GM12878 (cell line): ENCODE measurements around the gene FHL2.

ENCODE experiments used
- ATF3 ChIP-seq: IDR thresholded peaks from 2 replicates; pipeline ENCODE4 v1.6.1; 2011; ENCODE audit warnings: low read depth, mild to moderate bottlenecking, low read length, moderate library complexity, borderline replicate concordance; ENCODE audit errors: extremely low read depth
- E2F4 ChIP-seq: IDR thresholded peaks from 2 replicates; pipeline ENCODE4 v1.6.1; 2012; ENCODE audit warnings: low read depth, low read length, improper control_type of control experiment
- ESRRA ChIP-seq: IDR thresholded peaks from 2 replicates; pipeline ENCODE4 v1.6.1; 2012; ENCODE audit warnings: mild to moderate bottlenecking, low read length, improper control_type of control experiment
- POLR2AphosphoS5 ChIP-seq: IDR thresholded peaks from 2 replicates; pipeline ENCODE4 v1.6.1; 2011; ENCODE audit warnings: mild to moderate bottlenecking, low read length, inconsistent platforms
- POU2F2 ChIP-seq: IDR thresholded peaks from 3 replicates; pipeline ENCODE4 v1.6.1; 2011; ENCODE audit warnings: low read depth, mild to moderate bottlenecking, low read length, borderline replicate concordance

GRCh38 chr2:105373344-105373781 lies 25.5 kb downstream of the FHL2 start:
- no peak for TF ChIP-seq POLR2AphosphoS5
- TF ChIP-seq ATF3: no peak
- TF ChIP-seq E2F4: no peak
- no peak for TF ChIP-seq ESRRA
- TF ChIP-seq POU2F2: no peak
